MCF 10A (cell line): Measurements from ENCODE around the gene ANXA4. TPM values are rescaled to one million over a fixed set of nuclear protein-coding genes. Genes with fewer than 3 reads are reported as not detected.

Experiments
- BruUV-seq: library from RNA; stranded (reverse); fragments of 400-500 nt; replicated peaks from 2 replicates; lab custom pipeline; 2021; lab: Mats Ljungman, UMichigan
- CTCF ChIA-PET: fragments of 300-600 bp; sonication (Branson Sonifier 250); formaldehyde crosslinking; extraction: SDS; loops from one replicate; lab custom pipeline; 2021; ENCODE audit warnings: antibody characterized with exemption, inconsistent platforms; lab: Yijun Ruan, JAX
- POLR2A ChIA-PET: fragments of 300-600, 350-650 bp; sonication (Branson Sonifier 250); formaldehyde crosslinking; extraction: SDS; loops from one replicate; lab custom pipeline; 2020; ENCODE audit warnings: antibody characterized with exemption, inconsistent platforms; lab: Yijun Ruan, JAX
- DNase-seq: peaks from one replicate; pipeline ENCODE4 v3.0.0-alpha.2; 2018; ENCODE audit not compliant: unreplicated experiment
- H3K27ac Mint-ChIP-seq: one replicate; pipeline ENCODE4 v1.8.0; 2022; ENCODE audit warnings: mild to moderate bottlenecking, low read depth, mixed read lengths; ENCODE audit not compliant: unreplicated experiment
- H3K27me3 Mint-ChIP-seq: one replicate; pipeline ENCODE4 v1.8.0; 2022; ENCODE audit warnings: mixed read lengths; ENCODE audit not compliant: insufficient read depth, unreplicated experiment
- H3K36me3 Mint-ChIP-seq: one replicate; pipeline ENCODE4 v1.8.0; 2022; ENCODE audit warnings: mild to moderate bottlenecking, moderate library complexity, mixed read lengths; ENCODE audit not compliant: insufficient read depth, unreplicated experiment
- H3K4me1 Mint-ChIP-seq: one replicate; pipeline ENCODE4 v1.8.0; 2022; ENCODE audit warnings: mixed read lengths; ENCODE audit not compliant: insufficient read depth, unreplicated experiment
- H3K4me3 Mint-ChIP-seq: one replicate; pipeline ENCODE4 v1.8.0; 2022; ENCODE audit warnings: mild to moderate bottlenecking, moderate library complexity, mixed read lengths; ENCODE audit not compliant: unreplicated experiment
- H3K9me3 Mint-ChIP-seq: one replicate; pipeline ENCODE4 v1.8.0; 2022; ENCODE audit warnings: mixed read lengths; ENCODE audit not compliant: unreplicated experiment
- intact Hi-C: fragments of 100-400 bp; cut with micrococcal nuclease; formaldehyde crosslinking; loops from 2 replicates; pipeline ENCODE4 v1.14.1; 2022
- total RNA-seq: library from RNA; stranded (reverse); gene quantifications from 2 replicates; pipeline ENCODE4 v1.2.3, GENCODE V29; 2022
- TF ChIP-seq, protein P1 (sequence below): fragments of 200-600 bp; IDR thresholded peaks from one replicate; pipeline ENCODE4 v1.8.0; 2022; ENCODE audit warnings: antibody characterized with exemption, mild to moderate bottlenecking; ENCODE audit not compliant: unreplicated experiment

The ANXA4 gene
- total RNA-seq, 1 experiment from 2014 or later: 82.9 TPM

DNA sequence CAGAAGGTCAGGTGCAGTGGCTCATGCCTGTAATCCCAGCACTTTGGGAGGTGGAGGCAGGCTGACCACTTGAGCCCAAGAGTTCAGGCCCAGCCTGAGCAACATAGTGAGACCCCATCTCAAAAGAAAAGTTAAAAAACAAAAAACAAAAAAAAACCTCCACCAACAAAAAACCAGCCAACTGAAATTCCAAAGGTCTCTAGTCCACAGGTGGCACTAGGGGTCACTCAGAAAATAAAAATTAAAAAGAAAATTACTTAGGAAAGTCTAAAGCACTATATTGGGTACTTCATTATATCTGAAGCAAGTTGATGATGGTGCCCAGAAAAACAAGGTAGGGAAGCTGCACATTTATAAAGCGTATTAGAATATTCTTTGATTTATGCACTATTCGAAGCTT, 26.9 kb downstream of the ANXA4 start:
- ChIA-PET POLR2A (interaction anchor here (0.7 to 8.9 kb wide), 6 partner anchors 10 to 61 kb away, joined by 3 to 90 read pairs (median 6); partner anchors contain the start of gene ANXA4), CTCF (interaction anchor here (1.1 to 2.2 kb wide), 3 partner anchors 13 to 48 kb away, joined by 3 to 7 read pairs (median 6); no protein-coding TSS in a partner anchor)
- intact Hi-C loops: no loop called here
- Mint-ChIP-seq H3K27me3 (no peaks in the 10 kb centered on the region), H3K9me3 (no peaks in the 10 kb centered on the region), H3K4me3 (no peak overlapping the region), H3K4me1 (peaks cover 37% of the 10 kb centered on the region), H3K36me3 (peaks cover 11% of the 10 kb centered on the region), H3K27ac (peak overlapping the region; percentile 92)
- no TSS peak for BruUV-seq
- TF ChIP-seq, protein P1, sequence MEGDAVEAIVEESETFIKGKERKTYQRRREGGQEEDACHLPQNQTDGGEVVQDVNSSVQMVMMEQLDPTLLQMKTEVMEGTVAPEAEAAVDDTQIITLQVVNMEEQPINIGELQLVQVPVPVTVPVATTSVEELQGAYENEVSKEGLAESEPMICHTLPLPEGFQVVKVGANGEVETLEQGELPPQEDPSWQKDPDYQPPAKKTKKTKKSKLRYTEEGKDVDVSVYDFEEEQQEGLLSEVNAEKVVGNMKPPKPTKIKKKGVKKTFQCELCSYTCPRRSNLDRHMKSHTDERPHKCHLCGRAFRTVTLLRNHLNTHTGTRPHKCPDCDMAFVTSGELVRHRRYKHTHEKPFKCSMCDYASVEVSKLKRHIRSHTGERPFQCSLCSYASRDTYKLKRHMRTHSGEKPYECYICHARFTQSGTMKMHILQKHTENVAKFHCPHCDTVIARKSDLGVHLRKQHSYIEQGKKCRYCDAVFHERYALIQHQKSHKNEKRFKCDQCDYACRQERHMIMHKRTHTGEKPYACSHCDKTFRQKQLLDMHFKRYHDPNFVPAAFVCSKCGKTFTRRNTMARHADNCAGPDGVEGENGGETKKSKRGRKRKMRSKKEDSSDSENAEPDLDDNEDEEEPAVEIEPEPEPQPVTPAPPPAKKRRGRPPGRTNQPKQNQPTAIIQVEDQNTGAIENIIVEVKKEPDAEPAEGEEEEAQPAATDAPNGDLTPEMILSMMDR: no peak
- no peak for DNase-seq

GRCh38 chr2:69769272-69769671, 27.3 kb downstream of the ANXA4 start:
- no peak overlapping the region for H3K4me3 Mint-ChIP-seq
- ChIA-PET POLR2A (interaction anchor here (0.7 to 8.9 kb wide), 9 partner anchors 10 to 61 kb away, joined by 3 to 90 read pairs (median 6); partner anchors contain the start of gene ANXA4), CTCF (interaction anchor here (1.1 kb wide), 1 partner anchor 47 kb away, joined by 3 read pairs; no protein-coding TSS in a partner anchor)
- no TSS peak for BruUV-seq
- peaks cover 37% of the 10 kb centered on the region for H3K4me1 Mint-ChIP-seq
- no peaks in the 10 kb centered on the region for H3K9me3 Mint-ChIP-seq
- TF ChIP-seq, protein P1: no peak
- peak overlapping the region; percentile 92 for H3K27ac Mint-ChIP-seq
- no peaks in the 10 kb centered on the region for H3K27me3 Mint-ChIP-seq
- no peak for DNase-seq
- intact Hi-C loops: no loop called here
- peaks cover 8% of the 10 kb centered on the region for H3K36me3 Mint-ChIP-seq

- peak; percentile 87 for DNase-seq
- TF ChIP-seq, protein P1: no peak
- CTCF ChIA-PET: interaction anchor here (0.6 to 1.3 kb wide), 4 partner anchors 14 to 60 kb away, joined by 3 to 5 read pairs (median 3); partner anchors contain the start of gene ANXA4
- Mint-ChIP-seq H3K27me3 (no peaks in the 10 kb centered on the region), H3K9me3 (no peaks in the 10 kb centered on the region), H3K27ac (peak overlapping the region; percentile 92), H3K4me3 (peak overlapping the region; percentile 57), H3K36me3 (no peaks in the 10 kb centered on the region), H3K4me1 (peaks cover 37% of the 10 kb centered on the region)
- intact Hi-C loops: loop anchor here (1.0 to 5.0 kb wide), 2 partner anchors 28 to 47 kb away; partner anchors contain the start of gene ANXA4
- no TSS peak for BruUV-seq
- POLR2A ChIA-PET: interaction anchor here (0.6 to 8.9 kb wide), 9 partner anchors 9 to 59 kb away, joined by 3 to 90 read pairs (median 4); partner anchors contain the start of genes ANXA4 and GMCL1
Observed at GRCh38 chr2:69770193-69770702, 28.3 kb downstream of the ANXA4 start.

DNA sequence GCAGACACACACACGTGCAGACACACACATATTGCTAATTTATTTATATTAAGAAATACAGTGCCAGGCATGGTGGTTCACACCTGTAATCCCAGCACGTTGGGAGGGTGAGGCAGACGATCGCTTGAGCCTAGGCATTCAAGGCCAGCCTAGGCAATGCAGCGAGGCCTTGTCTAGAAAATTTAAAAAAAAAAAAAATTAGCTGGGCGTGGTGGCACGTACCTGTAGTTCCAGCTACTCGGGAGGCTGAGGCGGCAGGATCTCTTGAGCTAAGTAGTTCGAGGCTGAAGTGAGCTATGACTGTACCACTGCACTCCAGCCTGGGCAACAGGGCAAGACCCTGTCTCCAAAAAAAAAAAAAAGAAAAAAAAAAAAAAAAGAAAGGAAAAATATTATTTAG, 28.8 kb downstream of the ANXA4 start:
- Mint-ChIP-seq H3K4me1 (peaks cover 37% of the 10 kb centered on the region), H3K9me3 (no peaks in the 10 kb centered on the region), H3K4me3 (peak overlapping the region; percentile 57), H3K36me3 (no peaks in the 10 kb centered on the region), H3K27me3 (no peaks in the 10 kb centered on the region), H3K27ac (peak overlapping the region; percentile 92)
- intact Hi-C loops: loop anchor here (1.0 to 5.0 kb wide), 2 partner anchors 28 to 47 kb away; partner anchors contain the start of gene ANXA4
- TF ChIP-seq, protein P1: no peak
- ChIA-PET POLR2A (interaction anchor here (0.6 to 8.9 kb wide), 9 partner anchors 9 to 58 kb away, joined by 3 to 90 read pairs (median 4); partner anchors contain the start of genes ANXA4 and GMCL1), CTCF (interaction anchor here (0.6 to 1.3 kb wide), 4 partner anchors 15 to 59 kb away, joined by 3 to 5 read pairs (median 3); partner anchors contain the start of gene ANXA4)
- DNase-seq: no peak
- no TSS peak for BruUV-seq
